Measurements from ENCODE around the gene CYTH3. TPM values are rescaled to one million over a fixed set of nuclear protein-coding genes. Genes with fewer than 3 reads are reported as not detected.

CYTH3 gene
- total and polyA plus RNA-seq, 2 of the 8 experiments (the other 6 are each of a cell fraction or from before 2014, with no cell fraction given), result 10.3 to 11.9 TPM

- H2BK5ac ChIP-seq (ENCODE audit: low read depth, low read length), result no peak overlapping the region
- no peaks in the 10 kb centered on the region for H3K23me2 ChIP-seq (ENCODE audit: low read depth, low read length)
- no peak overlapping the region for H2BK15ac ChIP-seq (ENCODE audit: low read length)
- no peaks in the 10 kb centered on the region for H3K27me3 ChIP-seq (replicated peaks in 1 of 4; ENCODE audit: control insufficient read depth in 3 of 4, extremely low read depth in 1 of 4, insufficient read depth in 3 of 4, low read length in 3 of 4)
- H3K79me2 ChIP-seq (ENCODE audit: control insufficient read depth in 1 of 2, insufficient read depth in 2 of 2, low read length in 2 of 2), result peaks cover 0 to 10% of the 10 kb centered on the region in 2 experiments; a peak in 2 of 4 replicates
- no peak overlapping the region for H3K23ac ChIP-seq (ENCODE audit: insufficient read length)
- H3K4me3 ChIP-seq (ENCODE audit: extremely low read depth in 1 of 4, insufficient read depth in 2 of 4, low read depth in 3 of 4, low read length in 4 of 4), result no peak overlapping the region
- H4K91ac ChIP-seq (replicated peaks; ENCODE audit: insufficient read length, low read length), result no peak overlapping the region
- WGBS, 2 experiments (ENCODE audit: extremely low coverage in 1 of 2, insufficient coverage in 1 of 2, insufficient read length in 1 of 2, insufficient replicate concordance in 2 of 2, low coverage in 1 of 2, low lambda C conversion rate in 2 of 2, missing lambda C conversion rate in 1 of 2), result 78% methylated on average over 5 of the region's 5 CpGs; no CpG with 5 or more reads in 1 of the 2 experiments
- ChIA-PET CTCF (ENCODE audit: partially characterized antibody) (interaction anchor here (1.5 to 3.3 kb wide), 2 partner anchors 10 to 13 kb away, joined by 7 to 13 read pairs; no protein-coding TSS in a partner anchor), POLR2A (ENCODE audit: partially characterized antibody) (no interaction called here)
- no peaks in the 10 kb centered on the region for H3K79me1 ChIP-seq (ENCODE audit: low read depth, low read length)
- H3K4ac ChIP-seq (replicated peaks; ENCODE audit: insufficient read length, low read depth, low read length), result no peak overlapping the region
- no peak overlapping the region for H3K56ac ChIP-seq (replicated peaks; ENCODE audit: insufficient read length, low read depth, low read length)
- H3K9me3 ChIP-seq (ENCODE audit: insufficient read depth in 2 of 2, low read depth in 1 of 2, low read length in 1 of 2), result no peaks in the 10 kb centered on the region
- H2AFZ ChIP-seq (ENCODE audit: low read length), result no peak overlapping the region
- DNase-seq (ENCODE audit: low read depth in 1 of 2, low spot score in 2 of 2) (peak in 1 of 2 experiments; percentile 46), FAIRE-seq (no peak)
- no peak overlapping the region for H3K27ac ChIP-seq (ENCODE audit: low read depth, low read length)
- no peaks in the 10 kb centered on the region for H3K36me3 ChIP-seq (ENCODE audit: control insufficient read depth in 2 of 4, insufficient read depth in 4 of 4, low read length in 3 of 4)
- no peak overlapping the region for H3K4me2 ChIP-seq (ENCODE audit: insufficient read depth in 1 of 2, low read depth in 2 of 2, low read length in 2 of 2)
- no peak overlapping the region for H2BK12ac ChIP-seq (ENCODE audit: low read depth, low read length)
- no peak overlapping the region for H3K14ac ChIP-seq (ENCODE audit: insufficient read length)
- H4K5ac ChIP-seq (ENCODE audit: insufficient read length, low read depth, low read length), result no peak overlapping the region
- TF ChIP-seq SP1 (IDR thresholded peaks at IDR 0.05; ENCODE audit: low read depth, low read length) (no peak), SIN3A (conservative IDR thresholded peaks at IDR 0.05 in 1 of 2, IDR thresholded peaks at IDR 0.05 in 1 of 2; ENCODE audit: low read depth in 1 of 2, low read length in 2 of 2) (no peak), RAD21 (IDR thresholded peaks at IDR 0.05 in 1 of 2, conservative IDR thresholded peaks at IDR 0.05 in 1 of 2; ENCODE audit: low read depth in 2 of 2, low read length in 2 of 2) (peak; percentile 9 to 35; a peak in 1 of 4 replicates), CREB1 (IDR thresholded peaks at IDR 0.05) (no peak), SIX5 (IDR thresholded peaks at IDR 0.05; ENCODE audit: low read depth, low read length) (no peak), BCL11A (IDR thresholded peaks at IDR 0.05; ENCODE audit: low read depth in 2 of 2, low read length in 2 of 2) (no peak), NANOG (IDR thresholded peaks at IDR 0.05; ENCODE audit: insufficient read depth, low read depth, low read length, poor library complexity, severe bottlenecking) (no peak), ASH2L (IDR thresholded peaks at IDR 0.05; ENCODE audit: low read length) (no peak), CBX8 (IDR thresholded peaks at IDR 0.05; ENCODE audit: borderline replicate concordance, low read depth, low read length) (no peak), POLR2A (IDR thresholded peaks at IDR 0.05; ENCODE audit: control extremely low read depth in 1 of 2, low read depth in 2 of 2, low read length in 2 of 2) (no peak)
- TF ChIP-seq, protein P1, sequence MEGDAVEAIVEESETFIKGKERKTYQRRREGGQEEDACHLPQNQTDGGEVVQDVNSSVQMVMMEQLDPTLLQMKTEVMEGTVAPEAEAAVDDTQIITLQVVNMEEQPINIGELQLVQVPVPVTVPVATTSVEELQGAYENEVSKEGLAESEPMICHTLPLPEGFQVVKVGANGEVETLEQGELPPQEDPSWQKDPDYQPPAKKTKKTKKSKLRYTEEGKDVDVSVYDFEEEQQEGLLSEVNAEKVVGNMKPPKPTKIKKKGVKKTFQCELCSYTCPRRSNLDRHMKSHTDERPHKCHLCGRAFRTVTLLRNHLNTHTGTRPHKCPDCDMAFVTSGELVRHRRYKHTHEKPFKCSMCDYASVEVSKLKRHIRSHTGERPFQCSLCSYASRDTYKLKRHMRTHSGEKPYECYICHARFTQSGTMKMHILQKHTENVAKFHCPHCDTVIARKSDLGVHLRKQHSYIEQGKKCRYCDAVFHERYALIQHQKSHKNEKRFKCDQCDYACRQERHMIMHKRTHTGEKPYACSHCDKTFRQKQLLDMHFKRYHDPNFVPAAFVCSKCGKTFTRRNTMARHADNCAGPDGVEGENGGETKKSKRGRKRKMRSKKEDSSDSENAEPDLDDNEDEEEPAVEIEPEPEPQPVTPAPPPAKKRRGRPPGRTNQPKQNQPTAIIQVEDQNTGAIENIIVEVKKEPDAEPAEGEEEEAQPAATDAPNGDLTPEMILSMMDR (IDR thresholded peaks at IDR 0.05; ENCODE audit: control extremely low read depth in 1 of 3, insufficient read depth in 1 of 3, low read depth in 1 of 3, low read length in 3 of 3), result peak; percentile 21 to 53 (median 39)
- TF ChIP-seq, protein P2, sequence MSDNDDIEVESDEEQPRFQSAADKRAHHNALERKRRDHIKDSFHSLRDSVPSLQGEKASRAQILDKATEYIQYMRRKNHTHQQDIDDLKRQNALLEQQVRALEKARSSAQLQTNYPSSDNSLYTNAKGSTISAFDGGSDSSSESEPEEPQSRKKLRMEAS (IDR thresholded peaks at IDR 0.05), result no peak
- H2AK5ac ChIP-seq (ENCODE audit: low read depth, low read length), result no peak overlapping the region
- no peak overlapping the region for H3K9ac ChIP-seq (replicated peaks in 1 of 4; ENCODE audit: extremely low read depth in 1 of 4, low read depth in 3 of 4, low read length in 3 of 4)
- peaks cover 0 to 9% (median 2%) of the 10 kb centered on the region in 4 experiments; a peak in 3 of 7 replicates for H3K4me1 ChIP-seq (replicated peaks in 1 of 4; ENCODE audit: control insufficient read depth in 3 of 4, insufficient read depth in 4 of 4, low read length in 3 of 4)
- H3K18ac ChIP-seq (ENCODE audit: extremely low read depth, low read length), result no peak overlapping the region
- no peak overlapping the region for H2BK20ac ChIP-seq (ENCODE audit: low read length)
- no peak overlapping the region for H4K8ac ChIP-seq (ENCODE audit: extremely low read depth, insufficient read depth, low read length)
- peaks cover 0 to 2% of the 10 kb centered on the region in 2 experiments for H4K20me1 ChIP-seq (replicated peaks in 1 of 2; ENCODE audit: control insufficient read depth in 1 of 2, insufficient read depth in 2 of 2, low read length in 2 of 2)
- no peak overlapping the region for H2BK120ac ChIP-seq (replicated peaks; ENCODE audit: low read depth, low read length)
Measured at GRCh38 chr7:6256109-6256483, 16.3 kb downstream of the CYTH3 start.

Measured in H1 (cell line).